Medulla oblongata (tissue), 1 donor: Measurements from ENCODE around the gene HDAC1.
"Not testable (repeated sequence)": the region's sequence is repeated elsewhere in the genome, so short reads cannot be mapped to it uniquely, and the experiment has no call there.

Experiments
- DNase-seq: peaks from one replicate; pipeline ENCODE4 v3.0.0-alpha.2; 2015; ENCODE audit errors: extremely low spot score

The HDAC1 gene

DNA sequence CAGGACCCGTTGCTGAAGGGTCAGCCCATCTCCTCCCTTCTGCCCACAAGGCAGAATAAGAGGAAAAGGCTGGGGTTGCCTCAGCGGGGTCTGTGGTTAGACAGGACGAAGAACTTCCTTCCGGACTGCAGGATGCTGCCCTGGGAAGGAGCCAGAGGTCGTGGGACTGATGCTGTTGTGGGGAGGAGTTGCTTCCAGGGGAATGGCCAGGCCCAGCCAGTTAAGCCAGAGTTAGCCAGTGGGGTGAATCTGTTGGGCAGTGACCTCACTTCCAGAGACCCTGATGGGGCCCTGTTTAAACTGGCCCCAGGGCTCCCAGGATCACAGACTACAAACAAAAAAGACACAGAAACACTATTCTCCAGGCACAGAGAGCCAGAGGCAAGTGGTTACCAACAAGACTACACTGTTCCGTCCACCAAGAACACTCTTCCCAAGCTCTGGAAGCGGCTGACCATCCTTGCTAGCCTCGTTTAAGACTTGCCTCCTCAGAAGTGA, 57.4 kb downstream of the HDAC1 start:
- DNase-seq = no peak

DNA sequence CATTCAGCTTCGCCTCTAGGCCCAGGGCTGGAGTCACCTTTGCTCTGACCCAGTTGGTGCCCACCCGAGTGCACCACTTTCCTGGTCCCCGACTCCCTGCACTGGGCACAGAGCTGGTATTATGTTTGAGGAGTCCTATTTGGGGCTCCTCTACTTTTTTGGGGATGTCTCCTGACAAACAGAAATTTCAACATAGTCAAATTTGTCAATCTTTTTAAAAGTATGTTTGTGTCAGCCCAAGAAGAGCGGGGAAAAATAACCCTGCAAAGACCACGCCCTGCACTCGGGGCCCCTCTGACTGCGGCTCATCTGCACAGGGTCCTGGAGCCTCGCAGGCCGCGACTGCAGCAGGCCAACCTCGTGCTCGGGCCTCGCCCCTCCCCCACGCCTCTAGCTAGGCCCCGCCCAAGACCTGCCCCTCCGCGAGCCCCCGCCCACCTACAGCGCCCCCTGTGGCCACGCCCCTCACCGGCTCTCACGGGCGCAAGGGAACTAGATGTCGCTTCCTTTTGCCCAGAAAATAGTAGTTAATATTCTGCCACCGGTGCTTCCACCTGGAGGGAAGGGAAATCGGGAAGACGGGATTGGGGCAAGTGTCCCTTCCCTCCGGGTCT, 59.0 kb downstream of the HDAC1 start:
- no peak for DNase-seq

DNA sequence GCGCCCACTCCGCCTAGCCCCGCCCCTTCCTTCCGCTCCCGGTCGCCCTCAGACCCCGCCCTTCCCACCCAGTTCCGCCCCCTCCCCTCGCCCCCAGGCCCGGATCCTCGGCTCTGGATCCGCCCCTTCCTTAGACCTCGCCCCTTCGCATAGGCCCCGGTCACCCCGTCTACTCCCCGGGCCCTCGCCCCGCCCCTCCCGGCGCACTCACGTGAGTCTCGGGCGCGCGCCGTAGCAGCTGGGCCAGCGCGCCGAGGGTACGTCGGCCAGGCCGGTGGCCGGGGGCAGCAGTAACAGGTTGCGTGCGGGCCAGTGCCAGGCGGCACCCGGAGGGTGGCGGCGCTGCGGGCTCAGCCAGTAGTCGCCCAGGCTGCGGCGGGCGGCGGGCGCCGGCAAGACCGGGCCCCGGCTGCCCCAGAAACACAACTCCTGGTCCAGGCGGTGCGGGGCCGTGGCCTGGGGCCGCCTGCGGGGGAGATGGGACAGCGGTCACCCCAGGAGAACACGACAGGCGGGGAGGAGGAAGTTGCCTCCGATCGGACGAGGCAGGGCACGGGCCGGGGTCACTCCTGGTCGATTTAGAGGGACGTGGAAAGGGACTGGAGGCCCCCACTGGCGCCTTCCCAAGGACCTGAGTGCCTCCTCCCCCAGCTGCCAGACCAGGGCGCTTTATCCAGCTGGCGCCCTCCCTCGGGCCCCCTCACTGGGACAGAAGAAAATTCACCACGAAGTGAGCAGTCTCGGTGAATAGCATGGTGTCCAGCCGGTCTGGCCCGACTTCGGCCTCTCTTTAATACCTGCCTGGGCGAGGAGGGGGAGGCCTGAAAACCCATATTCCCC, 59.7 kb downstream of the HDAC1 start:
- DNase-seq = peak; percentile 96

DNA sequence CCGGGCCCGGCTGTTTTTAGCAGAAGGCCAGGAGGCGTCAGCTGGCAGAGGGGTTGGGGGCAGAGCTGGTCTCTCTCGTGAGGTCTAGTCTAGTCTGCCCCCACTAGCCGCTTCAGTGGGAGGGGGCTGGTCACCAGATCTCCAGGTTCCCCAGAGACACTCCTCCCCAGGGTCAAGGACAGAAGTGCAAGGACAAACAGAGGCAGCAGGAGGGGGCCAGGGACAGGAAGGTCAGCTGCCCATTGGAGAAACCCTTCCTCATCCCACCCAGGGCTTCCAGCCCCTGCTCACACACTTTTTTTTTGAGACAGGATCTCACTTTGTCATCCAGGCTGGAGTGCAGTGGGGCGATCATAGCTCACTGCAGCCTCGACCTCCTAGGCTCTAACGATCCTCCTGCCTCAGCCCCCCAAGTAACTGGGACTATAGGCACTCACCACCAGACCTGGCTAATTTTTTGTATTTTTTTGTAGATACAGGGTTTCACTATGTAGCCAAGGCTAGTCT, 60.4 kb downstream of the HDAC1 start:
- DNase-seq = no peak

DNA sequence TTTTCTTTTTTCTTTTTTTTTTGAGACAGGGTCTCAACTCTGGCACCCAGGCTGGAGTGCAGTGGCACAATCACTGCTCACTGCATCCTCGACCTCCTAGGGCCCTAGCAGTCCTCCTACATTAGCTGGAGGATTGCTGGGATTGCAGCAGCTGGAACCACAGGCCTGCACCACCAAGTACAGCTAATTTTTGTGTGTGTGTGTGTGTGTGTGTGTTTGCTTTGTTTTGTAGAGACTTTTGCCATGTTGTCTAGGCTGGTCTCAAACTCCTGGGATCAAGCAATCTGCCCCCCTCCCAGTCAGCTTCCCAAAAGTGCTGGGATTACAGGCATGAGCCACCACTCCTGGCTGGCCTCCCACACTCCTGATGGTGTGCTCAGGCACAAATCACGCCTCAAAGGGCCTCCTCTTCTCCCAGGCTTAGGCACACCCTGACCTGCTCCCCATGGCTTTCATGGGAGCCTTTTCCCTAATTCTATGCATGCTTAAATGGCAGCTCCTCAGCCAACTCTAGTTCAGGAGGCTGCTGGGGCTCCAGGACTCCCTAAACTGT, 61.0 kb downstream of the HDAC1 start:
- no peak for DNase-seq

DNA sequence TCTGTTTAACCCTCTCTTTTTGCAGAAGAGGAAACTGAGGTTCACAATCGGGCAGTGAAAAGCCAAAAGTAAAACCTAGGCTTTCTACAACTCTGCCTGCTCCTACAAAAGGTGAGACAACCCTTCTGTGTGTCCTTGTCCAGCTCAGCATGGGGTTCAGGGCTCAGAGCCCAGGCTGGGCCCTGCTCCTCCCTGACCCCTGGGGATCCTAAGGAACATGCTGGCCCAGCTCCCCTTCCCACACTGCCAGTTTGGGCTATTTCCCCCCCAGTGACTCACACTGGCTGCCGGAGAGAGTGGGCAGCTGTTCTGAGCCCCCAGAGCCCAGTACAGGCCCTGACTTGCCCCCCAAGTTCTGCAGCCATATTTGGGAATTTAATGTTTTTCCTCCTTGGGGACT, 61.5 kb downstream of the HDAC1 start:
- DNase-seq = no peak

DNA sequence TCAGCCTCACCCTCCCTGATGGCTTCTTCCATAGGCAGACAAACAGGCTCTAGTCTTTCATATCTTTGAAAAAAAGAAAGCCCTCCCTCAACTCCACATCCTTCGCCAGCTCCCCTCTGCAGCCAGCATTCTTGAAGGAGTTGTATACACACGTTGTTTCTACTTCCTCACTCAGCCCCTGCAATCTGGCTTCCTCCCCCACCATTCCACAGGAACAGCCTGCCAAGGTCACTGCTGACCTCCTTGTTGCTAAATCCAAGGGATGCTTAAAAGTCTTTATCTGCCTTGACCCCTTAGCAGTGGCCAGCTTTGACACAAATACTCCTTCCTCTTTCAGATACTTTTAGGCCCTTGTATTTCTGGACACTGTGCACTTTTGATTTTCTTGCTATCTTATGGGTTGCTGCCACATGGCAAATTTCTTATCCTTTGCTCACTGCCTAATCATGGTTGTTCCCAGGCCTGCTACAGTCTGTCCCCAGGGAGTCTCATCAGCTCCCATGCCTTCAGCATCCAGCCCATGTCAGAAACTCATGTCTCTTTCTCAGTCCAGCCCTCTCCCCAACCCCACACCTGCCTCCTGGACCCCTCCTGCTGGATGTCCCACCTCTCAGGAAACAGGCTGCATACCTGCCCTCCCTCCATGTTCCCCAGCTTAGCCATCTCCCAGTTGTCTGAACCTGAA, 62.1 kb downstream of the HDAC1 start:
- no peak for DNase-seq

DNA sequence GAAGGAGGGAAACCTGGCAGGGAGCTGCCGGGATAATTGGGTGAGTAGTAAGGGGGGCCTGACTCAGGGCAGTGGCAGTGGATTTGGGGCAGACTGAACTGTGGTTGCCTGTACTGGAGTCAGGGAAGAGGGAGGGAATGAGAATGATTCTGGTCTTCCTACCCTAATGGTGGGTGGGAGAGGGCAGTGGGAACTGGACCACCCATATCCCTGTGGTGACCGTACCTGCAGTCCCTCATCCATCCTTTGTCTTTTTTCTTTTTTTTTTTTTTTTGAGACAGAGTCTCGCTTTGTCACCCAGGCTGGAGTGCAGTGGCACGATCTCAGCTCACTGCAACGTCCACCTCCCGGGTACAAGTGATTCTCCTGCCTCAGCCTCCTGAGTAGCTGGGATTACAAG, 63.9 kb downstream of the HDAC1 start:
- DNase-seq = not testable (repeated sequence)

DNA sequence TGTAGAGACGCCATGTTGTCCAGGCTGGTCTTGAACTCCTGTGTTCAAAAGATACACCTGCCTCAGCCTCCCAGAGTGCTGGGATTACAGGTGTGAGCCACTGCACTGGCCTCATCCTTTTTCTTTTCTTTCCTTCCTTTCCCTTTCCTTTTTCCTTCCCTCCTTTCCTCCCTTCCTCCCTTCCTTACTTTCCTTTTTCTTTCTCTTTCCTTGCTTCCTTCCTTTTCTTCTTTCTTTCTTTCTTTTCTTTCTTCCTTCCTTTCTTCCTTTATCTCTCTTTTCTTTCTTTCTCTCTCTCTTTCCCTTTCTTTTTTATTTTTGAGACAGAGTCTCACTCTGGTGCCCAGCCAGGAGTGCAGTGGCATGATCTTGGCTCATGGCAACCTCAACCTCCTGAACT, 64.6 kb downstream of the HDAC1 start:
- no peak for DNase-seq

DNA sequence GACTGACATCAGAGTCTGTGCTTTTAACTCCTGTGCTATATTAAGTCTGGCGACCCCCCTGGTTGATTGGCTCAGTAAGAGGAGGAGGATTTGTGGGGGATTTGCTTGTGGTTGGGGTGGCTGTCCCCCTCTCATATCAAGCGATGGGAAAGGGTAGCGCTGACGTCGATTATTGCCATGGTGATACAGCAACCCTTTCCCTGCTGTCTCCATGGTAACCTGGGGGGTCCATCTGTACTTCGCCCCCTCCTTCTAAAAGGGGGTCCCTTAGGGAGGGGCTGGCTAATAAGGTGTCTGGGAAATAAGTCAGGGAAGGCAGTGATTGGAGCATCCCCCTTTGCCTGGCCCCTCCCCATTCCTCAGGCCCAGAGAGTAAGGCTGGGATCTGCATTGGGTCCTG, 65.7 kb downstream of the HDAC1 start:
- DNase-seq = no peak

DNA sequence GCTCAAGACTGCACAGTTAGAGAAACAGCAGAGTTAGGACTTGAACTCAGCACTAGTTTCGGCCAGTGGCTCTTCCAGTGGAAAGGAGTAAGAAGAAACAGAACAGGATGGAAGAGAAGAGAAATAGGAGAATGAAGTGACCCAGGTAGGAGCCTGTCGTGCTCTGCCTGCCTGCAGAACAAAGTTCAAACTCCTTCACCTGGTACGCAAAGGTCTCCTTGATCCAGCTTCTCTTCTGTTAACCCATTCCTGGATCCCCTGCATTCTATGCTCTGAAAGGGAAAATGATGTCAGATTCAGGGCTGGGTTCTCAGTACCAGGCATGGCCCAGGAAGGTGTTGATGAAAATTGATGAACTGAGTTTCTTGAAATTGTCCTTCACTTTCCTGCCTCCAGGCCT, 66.6 kb downstream of the HDAC1 start:
- no peak for DNase-seq

DNA sequence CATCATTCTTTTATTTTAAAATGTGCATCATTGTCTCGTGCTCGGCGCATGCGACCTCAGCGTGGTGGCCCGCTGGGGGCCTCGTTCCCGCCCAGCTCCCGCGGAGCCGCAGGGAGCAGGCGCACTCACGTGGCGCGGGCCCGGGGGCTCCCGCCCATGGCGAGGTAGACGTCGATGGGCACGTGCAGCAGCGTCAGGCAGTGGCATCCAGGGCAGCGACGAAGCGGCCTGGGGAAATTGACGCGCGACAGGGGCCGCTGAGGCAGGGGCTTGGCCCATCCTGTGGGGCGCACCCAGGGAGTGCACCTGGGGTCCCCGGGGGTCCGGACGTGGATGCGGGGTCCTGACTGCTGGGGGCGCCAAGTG, 69.4 kb downstream of the HDAC1 start:
- DNase-seq = no peak

DNA sequence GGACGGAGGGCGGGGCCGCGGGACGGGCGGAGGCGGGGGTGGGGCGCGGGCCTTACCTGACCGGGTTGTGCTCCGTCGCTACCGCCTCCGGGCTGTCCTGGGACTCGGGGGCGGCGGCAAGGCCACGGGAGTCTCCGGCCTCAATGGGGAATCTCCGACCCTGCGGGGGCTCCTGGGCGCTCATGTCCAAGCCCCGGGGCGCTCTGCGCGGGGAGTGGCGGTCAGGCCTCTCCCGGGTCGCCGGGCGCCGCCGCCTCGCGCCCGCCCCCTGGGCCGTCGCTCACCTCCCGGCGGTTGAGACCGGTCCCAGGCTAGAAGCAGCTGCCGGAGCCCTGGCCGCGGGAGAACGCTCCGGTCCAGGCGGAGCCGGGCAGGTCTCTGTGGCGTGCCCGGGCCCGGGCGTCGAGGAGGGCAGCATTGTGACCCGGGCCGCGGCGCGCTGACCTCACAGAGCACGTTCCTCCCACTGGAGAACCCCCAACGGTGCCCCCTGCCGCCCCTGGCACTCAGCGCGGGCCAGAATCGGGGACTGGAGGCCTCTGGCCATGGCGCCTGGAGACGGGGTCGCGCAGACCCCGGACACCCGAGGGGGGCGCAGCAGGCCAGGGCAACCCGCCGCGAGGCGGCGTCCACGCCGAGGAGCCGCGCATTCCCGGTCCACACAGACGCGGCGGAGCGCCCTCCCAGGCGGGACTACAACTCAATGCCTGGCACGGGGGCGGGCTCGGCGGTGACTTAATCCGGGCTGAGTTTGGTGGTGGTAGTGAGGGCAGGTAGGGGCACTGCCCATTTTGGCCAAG, 70.0 kb downstream of the HDAC1 start:
- peak; percentile 72 for DNase-seq

DNA sequence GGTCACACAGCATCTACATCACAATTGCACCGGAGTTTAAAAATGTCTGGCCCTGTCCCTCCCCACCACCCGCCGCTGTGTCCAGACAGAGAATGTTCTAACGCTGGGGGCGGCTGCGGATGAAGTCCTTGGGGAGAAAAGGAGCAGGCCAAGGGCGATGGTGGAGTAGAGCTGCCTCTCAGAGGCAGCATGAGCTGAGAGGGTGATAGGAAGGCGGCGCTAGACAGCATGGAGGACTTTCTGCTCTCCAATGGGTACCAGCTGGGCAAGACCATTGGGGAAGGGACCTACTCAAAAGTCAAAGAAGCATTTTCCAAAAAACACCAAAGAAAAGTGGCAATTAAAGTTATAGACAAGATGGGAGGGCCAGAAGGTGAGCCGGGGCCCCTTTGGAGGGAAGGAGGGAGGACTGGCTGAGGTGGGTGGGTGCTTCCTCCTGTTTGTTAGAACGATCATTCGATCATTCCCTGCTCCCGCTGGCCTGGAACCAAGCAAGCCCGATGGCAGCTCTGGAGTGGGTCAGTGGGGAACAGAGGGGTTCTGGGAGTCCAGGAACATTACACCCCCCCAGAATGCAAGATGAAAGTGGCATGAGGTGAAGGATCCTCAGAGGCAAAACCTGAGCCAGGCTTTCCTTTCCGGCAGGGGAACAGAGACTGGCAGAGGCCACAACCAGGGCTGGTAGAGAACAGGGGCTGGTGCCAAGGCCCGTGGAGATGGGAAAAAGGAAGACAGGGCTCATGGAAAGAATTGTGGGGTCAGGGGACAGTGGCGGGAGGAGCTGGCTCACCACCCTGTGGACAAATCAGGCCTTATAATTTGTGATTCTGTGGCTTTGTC, 70.8 kb downstream of the HDAC1 start, which contains the start of the genes FAM229A and TSSK3:
TSS of gene FAM229A (minus strand) at position 12 of the 840 bp plus-strand sequence. CDS start 394 bp downstream, outside the sequence.
TSS of gene TSSK3 (plus strand) at position 66 of the 840 bp plus-strand sequence. CDS start at position 229, 163 bp downstream.
- DNase-seq = no peak

DNA sequence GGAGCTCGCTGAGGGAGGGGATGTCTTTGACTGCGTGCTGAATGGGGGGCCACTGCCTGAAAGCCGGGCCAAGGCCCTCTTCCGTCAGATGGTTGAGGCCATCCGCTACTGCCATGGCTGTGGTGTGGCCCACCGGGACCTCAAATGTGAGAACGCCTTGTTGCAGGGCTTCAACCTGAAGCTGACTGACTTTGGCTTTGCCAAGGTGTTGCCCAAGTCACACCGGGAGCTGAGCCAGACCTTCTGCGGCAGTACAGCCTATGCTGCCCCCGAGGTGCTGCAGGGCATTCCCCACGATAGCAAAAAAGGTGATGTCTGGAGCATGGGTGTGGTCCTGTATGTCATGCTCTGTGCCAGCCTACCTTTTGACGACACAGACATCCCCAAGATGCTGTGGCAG, 71.8 kb downstream of the HDAC1 start:
- no peak for DNase-seq

DNA sequence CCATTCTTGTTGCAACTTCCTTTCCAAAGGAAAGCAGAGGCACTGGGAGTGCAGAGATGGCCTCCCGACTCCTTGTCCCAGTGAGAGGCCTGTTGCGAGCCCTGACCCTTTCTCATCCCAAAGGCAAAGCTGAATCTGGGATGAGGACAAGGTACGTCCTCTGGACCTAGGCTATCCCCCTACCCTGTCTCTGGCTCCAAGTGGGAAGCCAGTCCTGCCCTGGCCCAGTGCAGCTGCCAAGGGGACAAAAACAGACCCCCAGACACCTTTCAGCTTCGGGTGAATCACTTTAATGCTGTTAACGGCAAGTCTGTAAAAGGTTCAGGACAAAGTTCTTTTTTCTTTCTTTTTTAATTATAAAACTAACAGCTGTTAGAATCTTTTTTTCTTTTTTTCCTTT, 73.0 kb downstream of the HDAC1 start:
- DNase-seq = no peak

DNA sequence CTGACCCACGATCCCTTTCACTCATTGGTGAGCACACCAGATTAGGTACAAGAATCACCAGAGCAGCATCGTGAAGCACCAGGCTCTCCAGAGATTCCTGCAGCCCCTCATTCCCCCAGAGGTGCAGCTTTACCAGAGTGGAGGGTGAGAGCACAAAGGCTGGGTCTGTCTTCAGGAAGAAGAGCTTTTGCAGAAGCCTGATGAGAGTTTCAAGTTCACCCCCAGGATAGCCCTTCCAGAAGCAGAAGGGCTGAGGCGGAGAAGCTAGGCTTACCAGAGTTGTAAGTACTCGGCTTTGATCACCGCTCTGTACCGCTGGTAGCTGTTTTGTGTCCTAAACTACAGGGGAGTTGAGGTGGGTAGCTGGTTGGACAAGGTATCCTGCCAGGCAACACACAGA, 73.6 kb downstream of the HDAC1 start:
- no peak for DNase-seq

DNA sequence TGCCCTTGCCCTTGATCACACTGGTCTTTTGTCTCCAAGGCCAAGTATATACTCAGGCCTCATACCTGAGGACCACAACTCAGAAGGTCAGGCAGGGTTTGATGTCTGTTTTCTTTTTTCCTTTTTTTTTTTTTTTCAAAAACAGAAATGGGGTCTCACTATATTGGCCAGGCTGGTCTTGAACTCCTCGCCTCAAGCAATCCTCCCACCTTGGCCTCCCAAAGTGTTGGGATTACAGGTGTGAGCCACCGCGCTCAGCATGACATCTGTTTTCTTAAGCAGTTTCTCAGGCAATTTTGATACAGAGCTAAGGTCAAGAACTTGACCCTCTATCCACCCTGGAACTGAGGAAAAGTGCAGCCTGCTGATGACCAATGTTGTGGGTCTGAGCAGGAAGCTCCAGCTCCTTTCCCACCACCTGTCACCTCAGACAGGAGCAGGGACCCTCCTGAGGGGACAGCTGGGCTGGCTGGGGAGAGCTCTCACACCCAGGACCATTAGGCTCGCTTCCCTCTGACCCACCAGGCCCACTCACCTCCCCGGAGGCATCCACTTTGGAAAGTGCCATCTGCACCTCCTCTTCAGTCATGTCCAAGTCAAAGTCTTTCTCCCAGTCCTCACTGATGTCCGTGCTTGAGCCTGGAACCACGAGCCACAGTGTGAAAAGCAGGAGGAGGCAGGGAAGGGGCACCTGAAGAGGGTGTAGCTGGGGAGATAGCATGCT, 76.2 kb downstream of the HDAC1 start:
- no peak for DNase-seq

DNA sequence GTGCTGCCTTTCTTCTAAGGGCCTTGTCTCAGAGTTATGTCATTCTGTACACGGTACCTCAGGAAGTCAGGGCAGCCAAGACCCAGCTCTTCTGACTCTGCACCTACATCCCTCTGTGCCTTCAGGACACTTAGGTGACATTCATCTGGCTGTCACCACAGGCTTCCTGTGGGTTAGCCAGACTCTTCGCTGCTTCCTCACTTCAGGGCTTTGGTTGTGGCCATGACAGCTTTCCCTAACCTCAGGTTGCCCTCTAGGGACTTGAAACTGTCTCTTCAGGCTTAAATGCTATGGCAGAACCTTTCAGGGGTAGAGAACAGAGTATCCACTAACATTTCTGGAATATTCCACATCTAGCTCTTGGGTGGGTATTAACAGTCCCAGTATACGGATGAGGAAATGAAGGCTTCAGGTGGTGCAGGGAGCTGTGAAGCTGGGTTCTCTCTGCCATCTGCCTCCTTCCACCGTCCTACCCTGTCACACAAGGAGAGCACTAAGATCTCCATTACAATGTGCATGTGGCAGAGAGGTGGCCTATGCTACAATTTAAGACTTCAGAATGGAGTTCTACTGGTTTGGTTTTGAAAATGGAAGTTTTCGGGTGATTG, 80.4 kb downstream of the HDAC1 start:
- no peak for DNase-seq
